HG03175 (cell line): ENCODE measurements around the gene WNT11.
A peak's percentile ranks its signal among the peaks of the same experiment; 100 is the strongest.

Experiments
- ATAC-seq: cut with Tn5 transposase; IDR thresholded peaks from one replicate; pipeline ENCODE4 v1.9.1; 2021; ENCODE audit warnings: mild to moderate bottlenecking, moderate library complexity; ENCODE audit not compliant: unreplicated experiment

The WNT11 gene

DNA sequence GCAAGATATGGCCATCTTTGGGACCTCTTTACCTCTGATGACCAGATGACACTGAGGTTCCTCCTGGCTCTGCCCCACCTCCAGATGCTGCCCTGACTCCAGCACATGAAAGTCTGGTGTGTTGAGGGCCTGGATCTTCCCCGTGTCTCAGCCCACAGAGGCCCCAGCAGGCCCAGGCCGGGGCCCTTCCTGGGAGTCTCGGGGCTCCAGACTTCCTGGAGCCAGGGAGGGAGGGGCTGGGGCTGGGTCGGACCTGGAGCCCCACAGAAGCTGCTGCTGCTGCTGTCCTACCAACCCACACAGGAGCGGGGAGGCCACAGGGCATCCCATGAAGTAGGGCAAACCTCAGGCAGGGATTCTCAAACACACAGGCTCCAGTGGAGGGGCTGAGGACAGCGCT is 32.2 kb upstream of the WNT11 start:
- no peak for ATAC-seq

DNA sequence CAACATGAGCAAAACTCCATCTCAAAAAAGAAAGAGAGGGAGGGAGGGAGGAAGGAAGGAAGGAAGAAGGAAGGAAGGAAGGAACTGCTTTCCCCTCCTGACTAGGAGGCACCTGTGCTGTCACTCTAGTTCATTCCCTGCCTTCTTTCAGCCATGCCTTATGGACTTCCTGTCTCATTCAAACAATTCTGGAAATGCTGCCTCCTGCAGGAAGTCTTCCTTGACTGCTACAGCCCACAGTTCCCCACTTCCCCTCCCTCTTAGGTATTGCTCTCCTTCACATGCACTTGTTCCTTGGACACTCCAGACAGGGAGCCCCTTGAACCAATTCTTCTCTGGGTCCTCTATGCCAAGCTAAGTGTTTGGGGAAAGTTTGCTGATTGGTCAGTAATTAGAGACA is 31.6 kb upstream of the WNT11 start:
- ATAC-seq, result no peak

DNA sequence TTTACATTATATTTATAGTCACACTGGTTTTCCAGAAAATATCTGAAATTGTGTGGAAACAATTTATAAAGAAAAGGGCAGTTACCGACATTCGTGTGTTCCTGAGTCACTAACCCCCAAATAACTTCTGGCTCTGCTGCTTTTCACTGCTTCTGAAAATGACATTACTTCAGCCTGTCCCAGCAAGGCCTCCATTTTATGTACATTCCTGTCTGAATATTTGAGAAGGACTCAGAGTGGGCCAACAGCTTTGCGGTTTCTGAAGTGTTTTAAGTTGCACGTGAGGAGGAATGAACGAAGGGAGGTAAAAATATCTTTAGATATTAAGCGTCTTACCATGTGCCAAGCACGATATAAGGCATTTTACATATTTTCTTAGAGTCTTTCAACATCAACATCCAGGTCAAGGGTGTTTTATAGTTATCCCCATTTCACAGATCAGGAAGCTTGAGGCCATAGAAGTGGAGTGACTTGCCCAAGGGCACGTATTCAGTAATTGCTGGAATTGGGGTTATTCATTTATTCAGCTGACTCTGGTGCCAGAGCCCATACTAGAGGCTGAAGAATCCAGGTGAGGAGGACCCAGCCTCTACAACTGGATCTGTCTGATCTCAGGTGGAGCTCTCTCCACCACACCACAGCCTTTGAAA is 30.8 kb upstream of the WNT11 start:
- ATAC-seq, result no peak

DNA sequence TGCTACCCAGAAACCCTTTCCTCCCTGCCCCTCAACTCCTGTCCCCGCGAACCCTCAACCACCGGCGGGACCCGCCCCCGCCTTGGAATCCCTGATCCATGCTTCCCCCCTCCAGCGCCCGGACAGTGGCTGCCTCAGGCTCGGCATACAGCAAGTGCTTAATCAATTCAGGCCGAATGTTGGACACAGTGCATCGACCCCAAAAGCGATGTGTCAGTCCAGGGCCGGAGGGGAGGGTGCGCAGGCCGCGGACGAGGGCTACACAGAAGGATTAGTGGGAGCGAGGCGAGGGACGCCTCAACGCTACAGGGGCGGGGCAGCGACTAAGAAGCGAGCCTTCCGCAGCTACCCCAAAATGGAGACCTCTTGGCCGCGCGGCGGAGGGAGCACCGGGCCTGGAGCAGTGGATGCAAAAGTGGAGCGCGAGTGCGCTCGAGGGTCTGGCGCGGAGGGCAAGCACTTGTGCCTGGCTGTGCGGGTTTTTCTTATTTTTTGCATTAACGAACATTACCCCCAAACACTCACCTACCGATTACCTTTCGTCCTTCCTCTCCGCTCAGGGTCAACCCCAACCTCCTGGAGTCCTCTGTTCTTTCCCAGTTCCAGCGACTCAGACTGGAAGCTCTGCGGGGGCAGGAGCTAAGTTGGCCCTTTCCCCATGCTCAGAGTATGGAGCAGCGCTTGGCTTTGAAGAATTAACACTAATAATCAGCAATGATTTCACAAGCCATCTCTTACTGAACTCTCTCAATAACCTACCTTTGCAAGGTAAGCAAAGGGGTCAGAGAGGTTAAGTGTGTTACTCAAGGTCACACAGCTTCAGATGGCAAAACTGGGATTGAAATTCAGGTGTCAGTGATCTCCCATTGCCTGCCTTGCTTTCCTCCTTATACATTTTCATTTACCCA is 30.0 kb upstream of the WNT11 start:
- ATAC-seq, result no peak

DNA sequence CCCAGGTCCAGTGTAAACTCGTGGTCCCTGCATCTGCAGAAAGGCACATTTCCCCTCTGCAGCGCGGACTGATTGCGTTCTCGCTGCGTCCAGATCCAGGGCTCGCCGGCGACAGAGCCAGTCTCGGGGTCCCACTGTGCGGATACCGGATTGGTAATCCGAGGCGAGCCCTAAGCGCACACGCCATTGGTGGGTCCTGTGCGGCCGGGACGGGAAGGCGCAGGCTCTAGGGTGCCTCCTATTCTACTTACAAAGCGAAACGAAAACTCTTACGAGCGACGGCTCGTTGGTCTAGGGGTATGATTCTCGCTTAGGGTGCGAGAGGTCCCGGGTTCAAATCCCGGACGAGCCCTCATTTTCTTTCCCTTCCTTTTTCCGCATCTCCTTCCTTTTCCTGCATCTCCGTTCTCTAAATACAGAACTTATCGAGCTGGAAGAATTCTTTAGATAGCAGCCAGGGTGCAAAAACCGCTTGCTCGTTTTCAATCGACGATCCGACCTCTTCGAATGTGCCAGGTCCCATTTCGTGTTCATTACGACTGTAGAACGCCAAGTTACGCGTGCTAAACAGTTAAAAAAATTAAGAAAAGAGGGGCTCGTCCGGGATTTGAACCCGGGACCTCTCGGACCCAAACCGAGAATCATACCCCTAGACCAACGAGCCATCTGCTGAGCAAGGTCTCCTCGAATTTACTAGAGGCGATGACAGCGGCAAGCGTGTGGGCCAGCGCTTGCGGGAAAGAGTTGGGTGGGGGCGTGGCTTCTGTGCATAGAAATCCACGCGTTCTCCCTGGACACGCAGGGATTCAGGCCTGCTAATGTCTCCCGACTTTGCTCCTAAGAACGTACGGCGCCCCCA is 29.2 kb upstream of the WNT11 start:
- peak; percentile 71 for ATAC-seq

DNA sequence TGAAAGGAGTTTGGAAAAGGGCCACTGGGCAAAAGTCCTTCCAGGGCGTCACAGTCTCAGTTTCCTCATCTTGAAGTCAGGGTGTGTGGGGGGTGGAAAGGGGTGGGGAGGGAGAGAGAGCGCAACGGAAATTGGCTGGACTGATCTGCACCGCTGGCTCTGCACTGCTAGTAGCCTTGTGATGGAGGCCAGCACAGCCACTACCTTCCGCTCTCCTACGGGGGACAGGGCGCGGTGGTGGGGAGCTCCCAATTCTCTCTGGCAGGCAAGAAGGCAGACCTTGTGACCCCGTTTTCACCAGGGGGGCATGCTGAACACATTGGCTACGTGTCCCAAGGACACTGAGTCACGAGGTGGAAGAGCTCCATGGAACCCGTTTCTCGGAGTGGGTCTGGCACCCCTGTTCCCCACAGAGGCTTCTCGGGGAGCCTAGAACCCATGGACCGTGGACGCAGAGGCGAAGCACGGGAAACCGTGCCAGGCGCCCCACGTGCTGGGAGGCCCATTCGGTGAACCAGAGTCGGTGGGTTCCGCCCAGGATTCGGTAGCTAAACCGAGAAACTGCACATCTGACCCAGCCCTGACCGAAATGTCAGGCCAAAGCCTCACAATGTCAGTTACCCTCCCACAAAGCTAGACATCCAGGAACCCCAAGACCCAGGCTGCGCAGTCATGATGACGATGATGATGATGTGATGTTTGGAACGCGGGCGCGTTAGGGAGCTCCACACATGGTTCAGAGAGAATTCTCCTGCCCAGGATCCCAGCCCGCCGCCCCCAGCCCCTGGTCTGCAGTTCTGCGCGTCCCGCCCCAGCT is 28.3 kb upstream of the WNT11 start:
- ATAC-seq, result peak; percentile 38

DNA sequence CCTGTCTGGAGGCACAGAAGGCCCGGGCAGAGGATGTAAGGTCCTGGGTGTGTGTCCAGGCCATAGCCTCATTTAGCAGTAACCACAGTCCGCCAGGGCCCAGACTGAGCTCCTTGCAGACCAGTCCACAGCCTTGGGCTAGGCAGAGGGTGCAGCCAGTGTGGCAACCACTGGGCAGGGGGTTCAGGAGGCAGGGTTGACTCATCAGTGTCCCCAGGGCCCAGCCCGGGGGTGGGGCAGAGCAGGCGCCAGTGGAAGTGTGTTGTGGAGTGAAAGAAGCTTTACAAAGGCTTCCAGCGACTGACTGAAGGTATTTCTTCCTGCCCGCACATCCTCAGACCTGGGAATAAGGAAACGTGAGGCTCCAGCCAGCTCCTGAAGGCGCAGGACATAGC is 27.7 kb upstream of the WNT11 start:
- ATAC-seq, result no peak

DNA sequence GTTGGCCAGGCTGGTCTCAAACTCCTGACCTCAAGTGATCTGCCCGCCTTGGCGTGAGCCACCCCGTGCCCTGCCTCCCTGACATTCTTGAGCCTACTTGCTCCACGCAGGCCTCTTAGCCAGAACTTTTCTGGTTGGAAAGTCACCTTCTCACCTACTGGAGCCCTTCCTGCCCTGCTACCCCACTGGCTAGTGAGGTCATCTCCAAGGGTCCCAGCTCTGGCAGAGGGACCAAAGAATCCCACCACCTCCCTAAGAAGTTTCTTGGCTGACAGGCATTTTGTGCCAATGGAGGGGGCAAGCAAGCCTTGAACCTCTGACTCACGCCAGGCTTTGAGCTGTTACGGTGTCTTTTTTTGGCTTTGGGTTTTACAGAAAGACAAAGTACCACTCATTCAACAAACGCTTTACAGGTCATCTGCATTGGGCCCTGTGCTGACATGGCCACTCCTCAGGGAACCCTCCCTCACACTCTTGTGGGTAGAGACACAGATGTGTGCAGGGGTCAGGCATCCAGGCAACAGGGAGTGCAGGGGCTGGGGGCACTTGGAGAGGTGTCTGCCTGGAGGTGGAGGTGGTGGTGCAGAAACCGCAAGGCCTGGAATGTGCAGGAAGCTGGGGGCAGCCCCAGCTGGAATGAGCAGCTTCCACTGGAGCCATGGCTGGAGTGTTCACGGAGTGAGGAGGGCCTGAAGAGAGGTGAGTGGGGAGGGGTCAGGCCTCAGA is 27.1 kb upstream of the WNT11 start:
- no peak for ATAC-seq

DNA sequence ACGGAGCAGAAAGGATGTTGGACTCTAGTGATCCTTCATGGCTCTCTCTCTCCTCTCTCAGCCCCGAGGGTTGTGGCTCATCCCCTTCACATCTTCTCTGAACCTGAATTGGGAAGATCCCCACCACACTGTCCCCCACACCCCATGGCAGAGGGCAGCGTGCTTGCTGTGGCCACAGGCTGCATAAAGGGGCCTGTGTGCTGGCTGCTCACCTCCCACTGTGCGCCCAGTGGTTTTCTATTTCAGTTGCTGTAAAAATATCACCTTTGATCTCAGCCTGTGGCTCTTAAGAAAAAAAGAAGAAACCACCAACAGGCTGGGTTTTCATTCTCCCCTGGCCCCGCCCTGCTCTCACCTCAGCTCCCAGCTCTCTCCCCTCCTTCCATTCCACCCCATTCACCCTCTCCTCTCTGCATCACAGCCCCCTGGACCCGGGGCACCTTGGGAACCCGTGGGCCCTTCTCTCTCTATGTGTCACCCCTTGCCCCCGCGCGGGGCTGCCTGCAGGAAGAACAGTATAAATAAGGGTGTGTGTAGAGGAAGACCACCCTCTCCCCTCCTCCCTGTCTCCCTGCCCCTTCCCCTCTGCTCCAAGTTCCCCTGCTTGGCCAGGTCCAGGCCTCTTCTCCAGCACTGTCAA is 25.8 kb upstream of the WNT11 start:
- ATAC-seq, result no peak

DNA sequence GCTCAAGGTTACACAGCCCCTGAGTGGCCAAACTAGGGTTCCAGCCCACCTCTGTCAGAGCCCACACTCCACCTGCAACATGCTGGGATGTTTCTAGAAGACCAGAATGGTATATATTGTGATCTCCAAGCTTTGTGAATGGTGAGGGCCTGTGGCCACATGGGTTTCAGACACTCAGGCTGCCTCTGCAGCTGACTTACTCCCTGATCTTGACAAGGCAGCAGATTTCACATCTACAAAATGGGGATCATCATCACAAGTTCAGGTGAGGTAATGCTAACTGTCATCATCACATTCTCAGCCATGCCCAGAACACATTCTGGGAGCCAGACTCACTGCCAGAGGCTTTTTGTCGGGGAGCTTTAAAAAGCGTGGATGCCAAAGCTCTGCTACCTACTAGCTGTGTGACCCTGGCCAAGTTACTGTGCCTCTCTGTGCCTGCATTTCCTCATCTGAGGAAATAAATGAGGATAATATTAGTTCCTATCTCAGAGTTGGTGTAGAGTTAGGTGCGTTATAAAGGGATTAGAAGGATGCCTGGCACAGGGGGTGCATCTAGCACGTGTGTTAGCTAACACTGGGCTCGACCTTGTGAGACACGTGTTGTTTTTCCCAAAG is 24.9 kb upstream of the WNT11 start:
- no peak for ATAC-seq

DNA sequence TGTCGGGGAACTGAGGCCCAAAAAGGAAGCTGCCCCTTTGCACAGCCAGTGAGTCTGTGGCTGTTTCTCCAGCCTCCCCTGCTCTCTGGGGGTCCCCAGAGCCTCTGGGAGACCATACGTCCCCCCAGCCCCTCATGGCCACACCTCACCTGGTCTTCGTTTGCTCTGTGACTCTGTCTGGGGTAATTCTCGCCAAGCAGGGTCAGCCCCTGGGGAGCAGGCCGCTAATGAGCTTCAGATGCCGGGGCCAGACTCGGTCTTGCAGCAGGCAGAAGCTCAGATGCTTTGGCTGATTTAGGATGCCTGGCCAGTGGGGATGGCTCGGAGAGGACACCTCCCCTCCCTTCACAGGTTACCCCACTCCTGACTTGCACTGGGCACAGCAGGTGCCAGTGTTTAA is 24.1 kb upstream of the WNT11 start:
- no peak for ATAC-seq

DNA sequence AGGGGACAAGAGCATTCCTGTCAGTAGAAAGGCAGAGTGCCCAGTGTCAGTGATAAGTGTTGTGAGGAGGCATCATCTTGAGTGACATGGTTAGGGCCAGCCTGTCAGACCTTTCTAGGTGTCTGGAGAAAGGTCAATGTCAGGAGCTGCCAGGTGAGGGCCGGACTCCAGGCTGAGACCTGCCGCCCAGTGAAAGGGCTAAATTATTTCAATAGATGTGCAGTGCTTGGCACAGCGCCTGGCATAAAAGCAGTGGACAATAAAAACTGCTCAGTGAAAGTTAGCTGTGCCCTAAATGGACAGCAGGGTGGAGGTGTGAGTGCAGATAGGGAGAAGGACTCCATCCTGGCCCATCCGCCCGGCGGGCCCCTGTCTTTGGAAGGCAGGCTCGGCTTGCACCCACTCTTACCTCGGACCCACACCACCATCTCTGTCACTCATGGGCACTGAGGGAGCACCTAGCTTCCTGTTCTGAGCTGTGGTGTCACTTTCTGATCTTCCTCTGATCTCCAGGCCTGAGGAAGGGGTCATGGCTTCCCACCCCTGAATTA is 23.5 kb upstream of the WNT11 start:
- ATAC-seq, result no peak

DNA sequence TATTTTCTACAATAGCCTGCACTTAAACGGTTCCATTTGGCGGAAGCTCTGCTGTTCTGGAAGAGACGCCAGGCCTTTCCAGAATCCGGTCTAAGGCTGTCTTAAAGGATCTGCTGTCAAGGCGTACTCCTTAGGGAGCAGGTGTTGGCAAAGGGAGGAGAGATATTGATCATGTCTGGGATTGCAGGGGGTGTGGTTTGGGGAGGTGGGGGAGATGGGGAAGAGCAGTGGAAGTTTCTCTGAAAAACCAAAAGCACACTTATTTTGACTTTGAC is 22.5 kb upstream of the WNT11 start:
- no peak for ATAC-seq

DNA sequence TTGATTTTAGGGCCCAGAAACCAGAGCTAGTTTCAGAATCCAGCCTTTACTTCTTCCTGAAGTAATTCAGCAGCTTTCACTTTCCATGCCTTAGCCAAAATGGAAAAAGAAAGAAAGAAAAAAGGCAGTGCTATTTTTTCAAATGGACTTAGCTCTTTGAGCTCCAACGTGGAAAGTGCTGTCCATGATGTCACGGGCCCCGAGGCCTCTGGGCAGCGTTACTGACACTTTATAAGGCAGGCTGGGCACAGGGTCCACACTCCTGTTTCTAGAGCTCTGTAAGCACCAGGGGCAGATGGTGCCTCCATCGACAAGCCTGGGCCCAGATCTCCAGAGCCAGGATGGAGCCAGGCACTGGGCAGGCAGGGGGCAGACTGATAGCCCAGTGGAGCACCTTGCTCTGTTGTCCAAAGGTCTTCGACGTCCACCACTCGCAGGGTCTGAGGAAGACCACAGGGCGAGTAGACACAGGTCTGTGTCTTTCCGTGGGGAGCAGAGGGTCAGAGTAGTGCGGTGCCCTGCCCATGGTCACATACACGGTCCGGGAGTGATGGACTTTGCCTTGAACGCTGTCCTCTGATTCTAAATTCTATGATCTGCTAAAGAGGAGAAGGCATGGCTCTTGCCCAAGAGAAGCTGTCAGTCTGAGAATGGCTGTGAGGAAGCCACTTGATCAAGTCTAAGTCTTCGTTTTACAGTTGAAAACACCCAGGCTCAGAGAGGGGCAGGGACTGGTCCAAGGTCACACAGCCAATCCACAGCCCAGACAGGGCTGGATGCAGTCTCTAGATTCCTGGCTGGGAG is 22.0 kb upstream of the WNT11 start:
- no peak for ATAC-seq

DNA sequence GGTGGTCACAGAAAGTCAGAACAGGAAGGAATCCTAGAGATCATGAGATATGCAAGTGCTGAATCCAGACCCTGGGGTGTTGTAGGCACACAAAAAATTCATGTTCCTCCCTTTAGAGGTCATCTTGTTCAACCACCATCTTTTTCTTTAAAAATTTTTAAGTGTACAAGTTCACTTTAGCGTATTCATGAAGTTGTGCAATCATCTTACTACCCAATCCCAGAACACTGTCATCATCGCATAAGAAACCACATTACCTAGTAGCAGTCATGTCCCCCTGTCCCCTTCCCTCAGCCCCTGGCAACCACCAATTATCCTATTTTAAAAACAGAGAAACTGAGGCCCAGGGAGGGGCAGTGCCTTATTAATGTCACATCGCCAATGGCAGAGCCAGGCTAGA is 20.3 kb upstream of the WNT11 start:
- ATAC-seq, result no peak

DNA sequence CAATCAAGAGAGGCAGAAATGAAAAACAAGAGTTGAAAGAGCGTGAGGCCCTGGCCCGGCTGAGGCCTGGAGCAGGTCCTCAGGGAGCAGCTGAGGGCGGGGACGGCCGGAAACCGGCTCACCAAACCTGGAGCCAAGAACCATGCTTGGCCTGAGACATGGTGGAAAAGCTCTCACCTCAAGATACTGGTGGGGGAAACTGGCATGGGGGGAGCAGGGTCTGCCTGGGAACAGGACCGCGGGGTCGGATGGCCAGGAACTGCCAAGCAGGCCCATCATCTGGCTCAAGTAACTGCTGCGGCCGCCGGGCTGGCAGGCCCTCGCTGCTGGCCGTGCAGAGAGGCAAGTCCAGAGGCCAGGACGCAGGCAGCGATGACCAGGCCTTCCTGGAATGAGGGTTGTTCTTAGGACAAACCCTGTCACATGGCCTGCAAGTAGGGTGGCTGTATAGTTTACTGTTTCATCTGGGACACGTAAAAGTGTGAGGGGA is 18.9 kb upstream of the WNT11 start:
- no peak for ATAC-seq

DNA sequence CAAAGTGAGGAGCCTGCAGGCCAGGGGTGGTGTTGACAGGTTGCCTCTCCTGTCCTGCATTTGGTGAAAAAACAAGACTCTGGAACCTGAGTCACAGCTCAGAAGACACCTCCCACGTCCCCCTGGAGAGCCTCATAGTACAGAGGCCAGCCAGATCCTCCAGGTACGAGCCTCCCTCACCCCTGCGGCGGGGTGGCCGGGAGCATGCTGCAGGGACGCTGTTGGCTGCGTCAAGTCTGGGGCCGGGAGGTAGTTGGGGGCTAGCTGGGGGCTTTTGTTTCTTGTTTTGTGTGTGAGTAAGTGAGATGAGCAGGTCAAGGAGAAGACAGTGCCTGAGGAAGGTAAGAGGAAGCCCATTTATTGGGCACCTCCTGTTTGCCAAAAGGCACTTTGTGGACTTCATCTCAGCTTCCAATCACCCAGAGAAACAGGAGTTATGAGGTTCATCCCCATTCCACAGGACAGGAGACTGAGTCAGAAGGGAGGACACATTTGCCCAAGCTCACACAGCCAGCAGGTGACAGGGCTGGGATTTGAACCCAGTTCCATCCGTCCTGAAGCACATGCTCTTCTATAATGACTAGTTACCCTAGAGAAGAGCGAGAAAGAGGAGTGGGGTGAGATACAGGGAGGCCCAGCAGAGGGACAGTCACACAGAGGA is 18.3 kb upstream of the WNT11 start:
- ATAC-seq, result no peak

DNA sequence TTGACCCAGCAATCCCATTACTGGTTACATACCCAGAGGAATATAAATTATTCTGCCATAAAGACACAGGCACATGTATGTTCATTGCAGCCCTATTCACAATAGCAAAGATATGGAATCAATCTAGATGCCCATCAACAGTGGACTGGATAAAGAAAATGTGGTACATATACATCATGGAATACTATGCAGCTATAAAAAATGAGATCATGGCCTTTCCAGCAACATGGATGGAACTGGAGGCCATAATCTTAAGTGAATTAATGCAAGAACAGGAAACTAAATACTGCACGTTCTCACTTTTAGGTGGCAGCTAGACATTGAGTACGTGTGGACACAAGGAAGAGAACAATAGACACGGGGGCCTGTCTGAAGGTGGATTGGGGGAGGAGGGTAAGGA is 15.1 kb upstream of the WNT11 start:
- ATAC-seq, result no peak
